Vagina (tissue), 2 donors: ENCODE measurements around the gene MATK.

Experiments
- CTCF ChIP-seq, 3 experiments: fragments of 450-650 bp in 2 of 3; fragments of 200-600 bp in 1 of 3; sonication (generic) in 1 of 3; IDR thresholded peaks; one replicate each; pipeline ENCODE4 v1.5.1; 2017 to 2019; ENCODE audit warnings: antibody characterized with exemption in 3 of 3, mild to moderate bottlenecking in 2 of 3, moderate library complexity in 2 of 3
- POLR2A ChIP-seq, 2 donors: fragments of 450-650 bp; IDR thresholded peaks; one replicate each; pipeline ENCODE4 v1.6.1; 2017; ENCODE audit warnings: antibody characterized with exemption in 2 of 2, mild to moderate bottlenecking in 2 of 2, moderate library complexity in 2 of 2
- POLR2AphosphoS5 ChIP-seq, 2 donors: sonication (generic); formaldehyde crosslinking; IDR thresholded peaks; one replicate each; pipeline ENCODE4 v1.9.0; 2017; ENCODE audit warnings: antibody characterized with exemption in 2 of 2, mild to moderate bottlenecking in 2 of 2, low read depth in 1 of 2; ENCODE audit not compliant: insufficient read depth in 1 of 2

DNA sequence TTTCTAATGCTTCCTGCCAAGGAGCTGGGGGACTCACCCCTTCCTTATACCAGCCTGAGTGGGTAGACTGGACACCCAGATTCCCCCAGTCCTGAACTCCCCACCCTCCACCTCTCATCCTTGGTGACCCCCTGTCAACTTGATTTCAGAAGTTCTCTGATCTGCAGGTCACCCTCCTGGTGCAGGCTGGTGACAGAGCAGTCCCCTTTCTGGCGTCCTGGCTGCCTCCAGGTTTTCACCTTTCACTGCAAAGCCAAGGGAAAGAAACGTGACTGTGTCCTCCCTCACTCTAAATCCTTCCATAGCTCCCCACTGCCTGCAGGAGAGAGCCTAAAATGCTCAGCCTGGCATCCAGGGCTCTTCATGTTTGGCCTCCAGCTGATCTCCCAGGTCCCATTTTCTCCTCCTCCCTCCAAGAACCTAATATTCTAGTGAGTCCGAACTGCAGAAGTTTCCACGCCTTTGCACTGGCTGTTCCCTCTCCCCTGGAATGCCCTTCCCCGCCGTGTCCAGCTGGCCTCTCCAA, 4.1 kb upstream of the MATK start:
- TF ChIP-seq POLR2AphosphoS5 (IDR thresholded peaks at IDR 0.05; ENCODE audit: insufficient read depth in 1 of 2, low read depth in 1 of 2) = no peak
- no peak for TF ChIP-seq CTCF (IDR thresholded peaks at IDR 0.05)
- no peak for TF ChIP-seq POLR2A (IDR thresholded peaks at IDR 0.05)
